Measurements from ENCODE around the gene HECW1. TPM values are rescaled to one million over a fixed set of nuclear protein-coding genes. Genes with fewer than 3 reads are reported as not detected.

HECW1 gene
- total and polyA plus RNA-seq, 4 experiments from 2014 or later: not detected

DNA sequence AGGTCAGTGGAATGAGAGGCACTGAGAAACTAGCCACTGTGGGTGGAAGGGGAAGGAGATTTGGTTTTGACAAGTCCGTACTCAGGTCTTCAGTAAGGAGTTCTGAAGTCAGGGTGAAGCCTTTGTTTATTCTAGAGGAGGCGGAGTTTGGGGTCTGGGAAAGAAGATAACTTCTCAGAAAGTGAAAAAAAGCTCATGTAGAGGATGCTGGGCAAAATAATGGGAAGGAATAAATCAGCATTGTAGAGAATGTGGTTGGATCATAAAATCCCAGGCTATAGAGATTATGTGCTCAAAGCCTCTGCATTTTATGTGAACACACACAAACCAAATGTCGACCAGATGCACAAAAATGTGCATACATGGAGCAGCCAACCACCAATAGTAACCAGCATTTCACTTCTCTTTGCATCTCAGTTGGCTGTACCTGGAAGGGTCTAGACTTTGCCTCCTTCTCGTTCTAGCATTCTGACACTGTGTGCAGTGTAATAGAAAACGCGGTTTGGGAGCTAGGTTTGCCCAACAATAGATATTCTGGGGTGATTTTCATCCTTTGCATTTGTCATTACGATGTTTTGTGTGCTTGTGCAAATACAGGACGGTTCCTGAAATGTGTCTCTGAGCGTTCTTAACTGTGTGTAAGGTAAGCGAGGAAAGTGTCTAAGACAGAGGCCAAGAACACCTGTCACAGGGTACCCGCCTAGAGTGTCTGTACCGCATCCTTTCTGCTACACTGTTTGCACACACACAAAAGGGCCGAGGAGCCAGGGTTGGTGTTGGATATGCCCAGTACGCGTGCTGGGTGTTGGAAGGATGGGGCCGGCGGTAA is 603 bp upstream of the HECW1 start:
- intact Hi-C loops (cut with micrococcal nuclease): no loop called here

DNA sequence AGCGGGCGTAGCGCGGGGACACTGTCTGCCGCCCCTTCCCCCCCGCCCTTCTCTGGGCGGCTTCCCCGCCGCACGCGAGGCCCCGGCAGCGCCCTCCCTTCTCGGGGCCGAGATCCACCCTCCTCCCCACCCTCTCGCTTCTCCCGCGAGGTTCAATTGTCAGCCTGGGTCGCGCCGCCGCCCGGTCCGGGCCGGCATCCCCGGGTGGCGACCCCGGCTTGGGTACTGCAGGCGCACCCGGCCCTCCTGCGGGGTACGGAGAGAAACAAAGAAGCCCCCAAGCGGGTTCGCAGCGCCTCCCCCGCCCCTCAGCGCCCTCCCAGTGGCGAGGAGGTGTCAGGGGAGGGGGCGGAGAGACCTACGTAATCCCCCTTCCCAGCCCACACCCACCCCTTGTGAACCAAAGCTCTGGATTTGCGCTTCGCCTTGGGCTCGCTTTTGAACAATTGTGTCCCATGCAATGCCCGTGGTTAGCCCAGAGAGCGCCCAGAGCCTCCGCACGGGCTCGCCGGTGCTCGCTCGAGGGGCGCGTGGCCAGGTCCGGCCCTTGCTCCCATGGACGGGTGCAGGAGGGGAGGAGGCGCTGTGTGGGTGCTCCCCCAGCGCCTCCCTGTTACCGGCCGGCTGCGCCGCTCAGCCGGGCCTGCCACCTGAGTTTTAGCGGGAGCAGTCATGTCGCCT is 634 bp downstream of the HECW1 start:
- ChIA-PET POLR2A (ENCODE audit: partially characterized antibody) (no interaction called here), CTCF (ENCODE audit: partially characterized antibody) (no interaction called here)
- Mint-ChIP-seq H3K4me3 (no peak overlapping the region), H3K4me1 (peaks cover 8 to 20% (median 11%) of the 10 kb centered on the region in 4 donors), H3K27ac (no peak overlapping the region), H3K27me3 (peaks cover 57 to 65% of the 10 kb centered on the region in 2 donors), H3K9me3 (peaks cover 0 to 2% (median 0%) of the 10 kb centered on the region in 8 donors), H3K36me3 (no peaks in the 10 kb centered on the region)
- Histone ChIP-seq H3K27ac (ENCODE audit: low read depth, low read length) (no peak overlapping the region), H3K27me3 (ENCODE audit: insufficient read depth, low read length) (peaks cover 10% of the 10 kb centered on the region), H3K36me3 (ENCODE audit: insufficient read depth, low read length) (no peaks in the 10 kb centered on the region), H3K4me1 (ENCODE audit: insufficient read depth, low read length) (no peaks in the 10 kb centered on the region), H3K9me3 (ENCODE audit: control insufficient read depth in 1 of 2, low read length in 2 of 2) (no peaks in the 10 kb centered on the region), H3K4me3 (ENCODE audit: low read length in 2 of 2) (no peak overlapping the region)
- intact Hi-C loops (cut with micrococcal nuclease): no loop called here
- no peak for DNase-seq

More for the DNA sequence above, 603 bp upstream of the HECW1 start:
- Mint-ChIP-seq H3K36me3 (no peaks in the 10 kb centered on the region), H3K9me3 (no peaks in the 10 kb centered on the region), H3K27ac (no peak overlapping the region), H3K4me1 (peaks cover 8 to 20% (median 11%) of the 10 kb centered on the region in 4 donors), H3K4me3 (peak overlapping the region in 2 of 8 donors; percentile 28 to 32), H3K27me3 (peaks cover 51 to 62% of the 10 kb centered on the region in 2 donors)
- Histone ChIP-seq H3K27ac (ENCODE audit: low read depth, low read length) (no peak overlapping the region), H3K9me3 (ENCODE audit: control insufficient read depth in 1 of 2, low read length in 2 of 2) (no peaks in the 10 kb centered on the region), H3K4me3 (ENCODE audit: low read length in 2 of 2) (no peak overlapping the region), H3K4me1 (ENCODE audit: insufficient read depth, low read length) (no peaks in the 10 kb centered on the region), H3K27me3 (ENCODE audit: insufficient read depth, low read length) (peaks cover 11% of the 10 kb centered on the region), H3K36me3 (ENCODE audit: insufficient read depth, low read length) (no peaks in the 10 kb centered on the region)
- DNase-seq: no peak
- ChIA-PET POLR2A (ENCODE audit: partially characterized antibody) (no interaction called here), CTCF (ENCODE audit: partially characterized antibody) (interaction anchor here (1.0 kb wide), 1 partner anchor 16 kb away, joined by 3 read pairs; no protein-coding TSS in a partner anchor)

DNA sequence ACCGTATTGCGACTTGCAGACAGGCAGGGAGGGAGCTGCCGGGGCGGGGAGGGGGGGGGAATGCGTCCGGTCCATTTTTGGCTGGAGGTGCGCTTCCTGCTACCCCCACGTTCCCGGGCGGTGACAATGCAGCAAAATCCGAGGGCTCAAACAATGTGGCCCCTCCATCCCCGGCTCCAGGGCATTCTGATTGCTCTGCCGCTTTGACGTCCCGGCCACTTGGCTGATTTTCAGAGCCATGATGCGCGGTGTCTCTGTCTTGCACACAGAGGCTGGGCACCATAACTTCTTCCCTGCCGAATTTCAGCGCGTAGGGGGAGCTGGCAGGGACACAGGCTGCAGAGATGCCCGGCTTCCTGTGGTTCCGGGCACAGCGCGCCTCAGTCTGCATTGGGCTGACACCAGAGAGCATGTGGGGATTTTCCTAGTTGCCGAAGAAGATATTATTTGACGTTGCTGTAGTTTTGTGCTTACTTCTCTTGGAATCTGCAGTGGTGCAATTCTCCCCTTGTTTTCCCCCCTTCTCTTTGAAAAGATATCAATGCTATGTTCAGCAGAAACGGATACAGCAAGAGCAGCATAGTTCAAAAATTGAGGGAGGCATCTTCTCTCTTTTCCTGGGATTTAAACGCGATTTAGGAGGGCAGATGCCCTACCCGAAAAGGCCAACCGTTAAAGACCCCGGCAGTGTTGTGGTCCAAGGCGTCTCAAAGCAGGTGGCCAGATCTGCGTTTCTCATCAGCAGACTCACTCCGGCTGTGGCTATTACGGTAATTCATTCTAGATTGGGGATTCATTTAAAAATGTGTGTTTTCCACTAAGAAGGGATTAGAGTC is 1.4 kb downstream of the HECW1 start:
- Histone ChIP-seq H3K4me1 (ENCODE audit: insufficient read depth, low read length) (no peaks in the 10 kb centered on the region), H3K4me3 (ENCODE audit: low read length in 2 of 2) (no peak overlapping the region), H3K9me3 (ENCODE audit: control insufficient read depth in 1 of 2, low read length in 2 of 2) (no peaks in the 10 kb centered on the region), H3K27ac (ENCODE audit: low read depth, low read length) (no peak overlapping the region), H3K36me3 (ENCODE audit: insufficient read depth, low read length) (no peaks in the 10 kb centered on the region), H3K27me3 (ENCODE audit: insufficient read depth, low read length) (peaks cover 6% of the 10 kb centered on the region)
- H3K4me1 Mint-ChIP-seq: peaks cover 8 to 20% (median 11%) of the 10 kb centered on the region in 4 donors
- no peaks in the 10 kb centered on the region for H3K36me3 Mint-ChIP-seq
- POLR2A ChIA-PET (ENCODE audit: partially characterized antibody): no interaction called here
- CTCF ChIA-PET (ENCODE audit: partially characterized antibody): no interaction called here
- H3K27ac Mint-ChIP-seq: no peak overlapping the region
- H3K9me3 Mint-ChIP-seq: peaks cover 0 to 2% (median 0%) of the 10 kb centered on the region in 8 donors
- intact Hi-C loops (cut with micrococcal nuclease): no loop called here
- peak overlapping the region in 4 of 8 donors; percentile 25 to 58 (median 52) for H3K4me3 Mint-ChIP-seq
- DNase-seq: no peak
- peaks cover 60 to 61% of the 10 kb centered on the region in 2 donors for H3K27me3 Mint-ChIP-seq

DNA sequence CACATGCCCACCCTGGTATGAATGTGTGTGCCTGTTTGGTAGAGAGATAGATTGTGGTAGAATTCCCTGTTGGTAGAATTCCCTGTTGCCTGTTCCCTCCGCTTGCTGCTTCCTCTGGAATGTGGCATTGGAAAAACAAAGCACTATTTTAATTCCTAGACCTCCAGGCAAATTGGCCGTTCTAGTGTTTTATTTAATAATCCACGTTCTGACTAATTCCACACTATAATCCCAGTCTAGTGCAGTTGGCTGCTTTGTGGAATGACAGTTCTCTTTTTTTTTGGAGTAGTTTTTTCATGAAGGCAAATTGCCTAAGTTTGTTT is 2.0 kb downstream of the HECW1 start:
- Mint-ChIP-seq H3K36me3 (no peaks in the 10 kb centered on the region), H3K4me1 (peaks cover 8 to 20% (median 11%) of the 10 kb centered on the region in 4 donors), H3K27me3 (peaks cover 57 to 58% of the 10 kb centered on the region in 2 donors), H3K27ac (no peak overlapping the region), H3K9me3 (peaks cover 0 to 2% (median 0%) of the 10 kb centered on the region in 8 donors), H3K4me3 (peak overlapping the region in 1 of 8 donors; percentile 58)
- DNase-seq: no peak
- intact Hi-C loops (cut with micrococcal nuclease): no loop called here
- no peaks in the 10 kb centered on the region for H3K9me3 ChIP-seq (ENCODE audit: control insufficient read depth in 1 of 2, low read length in 2 of 2)
- H3K4me1 ChIP-seq (ENCODE audit: insufficient read depth, low read length): no peaks in the 10 kb centered on the region
- no peak overlapping the region for H3K4me3 ChIP-seq (ENCODE audit: low read length in 2 of 2)
- ChIA-PET POLR2A (ENCODE audit: partially characterized antibody) (no interaction called here), CTCF (ENCODE audit: partially characterized antibody) (no interaction called here)
- H3K27ac ChIP-seq (ENCODE audit: low read depth, low read length): no peak overlapping the region
- peaks cover 6% of the 10 kb centered on the region for H3K27me3 ChIP-seq (ENCODE audit: insufficient read depth, low read length)
- H3K36me3 ChIP-seq (ENCODE audit: insufficient read depth, low read length): no peaks in the 10 kb centered on the region

DNA sequence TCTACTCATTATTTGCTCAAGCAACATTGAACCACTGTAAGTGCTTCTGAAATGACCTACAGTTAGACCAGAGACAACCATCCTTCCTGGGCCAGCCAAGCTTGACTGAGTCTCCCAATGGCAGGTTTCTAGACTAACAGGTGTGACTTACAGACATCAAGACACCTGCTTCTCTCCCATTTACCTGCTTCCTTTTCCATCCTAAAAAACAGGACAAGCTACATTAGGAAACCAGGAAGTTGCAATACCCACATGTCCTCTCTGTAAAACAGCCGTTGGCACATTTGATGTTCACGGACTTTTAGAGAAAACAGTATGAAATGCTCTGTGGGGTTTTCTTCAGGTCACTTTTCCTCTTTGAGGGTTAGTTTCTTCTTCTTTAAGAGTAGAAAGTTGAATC is 4.0 kb downstream of the HECW1 start:
- Histone ChIP-seq H3K36me3 (ENCODE audit: insufficient read depth, low read length) (no peaks in the 10 kb centered on the region), H3K27me3 (ENCODE audit: insufficient read depth, low read length) (peaks cover 6% of the 10 kb centered on the region), H3K4me1 (ENCODE audit: insufficient read depth, low read length) (no peaks in the 10 kb centered on the region), H3K9me3 (ENCODE audit: control insufficient read depth in 1 of 2, low read length in 2 of 2) (no peaks in the 10 kb centered on the region), H3K27ac (ENCODE audit: low read depth, low read length) (no peak overlapping the region), H3K4me3 (ENCODE audit: low read length in 2 of 2) (no peak overlapping the region)
- H3K9me3 Mint-ChIP-seq: peaks cover 0 to 2% (median 0%) of the 10 kb centered on the region in 8 donors
- POLR2A ChIA-PET (ENCODE audit: partially characterized antibody): no interaction called here
- H3K27ac Mint-ChIP-seq: no peak overlapping the region
- intact Hi-C loops (cut with micrococcal nuclease): no loop called here
- peaks cover 42 to 45% of the 10 kb centered on the region in 2 donors for H3K27me3 Mint-ChIP-seq
- no peak overlapping the region for H3K4me3 Mint-ChIP-seq
- CTCF ChIA-PET (ENCODE audit: partially characterized antibody): no interaction called here
- H3K4me1 Mint-ChIP-seq: peaks cover 8 to 18% (median 11%) of the 10 kb centered on the region in 4 donors
- no peak for DNase-seq
- no peaks in the 10 kb centered on the region for H3K36me3 Mint-ChIP-seq

DNA sequence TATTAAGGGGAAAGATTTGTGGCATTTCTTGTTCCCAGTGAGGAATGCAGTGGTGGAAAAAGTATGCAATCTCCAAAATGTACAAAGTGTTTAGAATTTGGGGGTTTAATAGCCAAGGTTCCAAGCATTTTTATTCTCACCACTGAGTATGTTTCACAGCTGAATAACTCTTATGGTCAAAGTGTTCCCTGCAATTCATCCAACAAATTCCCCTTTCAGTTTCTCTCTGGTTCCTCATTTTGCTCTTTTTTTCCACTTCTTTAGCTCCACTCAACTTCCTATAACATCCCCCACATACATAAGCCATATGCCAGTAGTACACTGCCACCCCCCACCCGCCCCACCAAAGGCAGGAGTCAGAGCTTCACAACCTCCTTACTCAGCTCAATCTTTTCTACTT is 4.6 kb downstream of the HECW1 start:
- Mint-ChIP-seq H3K36me3 (no peaks in the 10 kb centered on the region), H3K4me3 (no peak overlapping the region), H3K27ac (no peak overlapping the region), H3K27me3 (peaks cover 41 to 42% of the 10 kb centered on the region in 2 donors), H3K9me3 (peaks cover 0 to 2% (median 0%) of the 10 kb centered on the region in 8 donors), H3K4me1 (peaks cover 6 to 12% (median 7%) of the 10 kb centered on the region in 4 donors)
- intact Hi-C loops (cut with micrococcal nuclease): no loop called here
- H3K36me3 ChIP-seq (ENCODE audit: insufficient read depth, low read length): no peaks in the 10 kb centered on the region
- no peak overlapping the region for H3K4me3 ChIP-seq (ENCODE audit: low read length in 2 of 2)
- no peaks in the 10 kb centered on the region for H3K9me3 ChIP-seq (ENCODE audit: control insufficient read depth in 1 of 2, low read length in 2 of 2)
- peaks cover 6% of the 10 kb centered on the region for H3K27me3 ChIP-seq (ENCODE audit: insufficient read depth, low read length)
- CTCF ChIA-PET (ENCODE audit: partially characterized antibody): no interaction called here
- POLR2A ChIA-PET (ENCODE audit: partially characterized antibody): no interaction called here
- no peaks in the 10 kb centered on the region for H3K4me1 ChIP-seq (ENCODE audit: insufficient read depth, low read length)
- no peak for DNase-seq
- no peak overlapping the region for H3K27ac ChIP-seq (ENCODE audit: low read depth, low read length)

DNA sequence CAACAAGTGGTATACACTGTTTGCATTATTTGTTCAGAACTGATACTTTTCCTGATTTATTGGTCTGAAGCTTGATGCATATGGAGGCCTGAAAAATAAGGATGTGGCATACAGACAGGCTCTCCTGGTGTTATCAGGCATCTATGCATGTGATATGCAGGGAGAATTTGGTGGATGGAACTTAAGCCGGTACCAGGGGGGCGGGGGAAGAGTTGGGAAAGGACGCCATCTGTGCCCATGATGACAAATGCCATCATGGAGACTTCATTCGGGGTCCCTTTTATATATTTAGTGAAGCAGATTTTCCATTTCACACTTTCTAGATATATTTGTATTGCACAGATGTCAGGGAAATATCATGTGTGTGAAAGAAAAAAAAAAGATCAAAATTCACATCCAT is 5.4 kb downstream of the HECW1 start:
- DNase-seq: no peak
- Mint-ChIP-seq H3K27ac (no peak overlapping the region), H3K27me3 (peaks cover 39 to 41% of the 10 kb centered on the region in 2 donors), H3K4me1 (peaks cover 5 to 10% (median 7%) of the 10 kb centered on the region in 4 donors), H3K9me3 (peaks cover 0 to 2% (median 0%) of the 10 kb centered on the region in 8 donors), H3K4me3 (no peak overlapping the region), H3K36me3 (no peaks in the 10 kb centered on the region)
- no peaks in the 10 kb centered on the region for H3K4me1 ChIP-seq (ENCODE audit: insufficient read depth, low read length)
- peaks cover 6% of the 10 kb centered on the region for H3K27me3 ChIP-seq (ENCODE audit: insufficient read depth, low read length)
- no peaks in the 10 kb centered on the region for H3K9me3 ChIP-seq (ENCODE audit: control insufficient read depth in 1 of 2, low read length in 2 of 2)
- intact Hi-C loops (cut with micrococcal nuclease): no loop called here
- no peaks in the 10 kb centered on the region for H3K36me3 ChIP-seq (ENCODE audit: insufficient read depth, low read length)
- no peak overlapping the region for H3K27ac ChIP-seq (ENCODE audit: low read depth, low read length)
- H3K4me3 ChIP-seq (ENCODE audit: low read length in 2 of 2): no peak overlapping the region
- POLR2A ChIA-PET (ENCODE audit: partially characterized antibody): no interaction called here
- CTCF ChIA-PET (ENCODE audit: partially characterized antibody): no interaction called here

Data from CD4-positive, alpha-beta memory T cell (primary cell).